Left ventricle myocardium inferior (tissue), 1 donor: Measurements from ENCODE around the gene KRTAP29-1. TPM values are rescaled to one million over a fixed set of nuclear protein-coding genes. Genes with fewer than 3 reads are reported as not detected.

ENCODE experiments used
- DNase-seq: peaks from one replicate; pipeline ENCODE4 v3.0.0-alpha.2; 2020
- H3K27ac ChIP-seq: fragments of 200-600 bp; replicated peaks from 2 replicates; pipeline ENCODE4 v1.8.0; 2021
- H3K27me3 ChIP-seq: fragments of 200-600 bp; 2 replicates; pipeline ENCODE4 v1.8.0; 2021; ENCODE audit warnings: low read depth
- H3K36me3 ChIP-seq: fragments of 200-600 bp; 2 replicates; pipeline ENCODE4 v1.8.0; 2021
- H3K4me1 ChIP-seq: fragments of 200-600 bp; 2 replicates; pipeline ENCODE4 v1.8.0; 2021
- H3K4me3 ChIP-seq: fragments of 200-600 bp; 2 replicates; pipeline ENCODE4 v1.8.0; 2021; ENCODE audit warnings: mild to moderate bottlenecking, moderate library complexity
- H3K9me3 ChIP-seq: fragments of 200-600 bp; replicated peaks from 2 replicates; pipeline ENCODE4 v1.8.0; 2021
- CTCF ChIP-seq: fragments of 200-600 bp; IDR thresholded peaks from 2 replicates; pipeline ENCODE4 v1.8.0; 2021; ENCODE audit warnings: antibody characterized with exemption, mild to moderate bottlenecking, borderline replicate concordance
- intact Hi-C: fragments of 100-400 bp; cut with micrococcal nuclease; formaldehyde crosslinking; loops from one replicate; pipeline ENCODE4 v1.11.0; 2022
- total RNA-seq: library from RNA; stranded (reverse); fragmentation: NEBNext Ultra II Directional; extraction: Animal tissue kit (Norgen Biotek cat#: 25700); gene quantifications from one replicate; pipeline ENCODE4 v1.2.1, GENCODE V29; 2021
- donor health status: DM: no; HTN: yes; CAD: no; lungs with severe emphysema.

The KRTAP29-1 gene
- total RNA-seq, 1 donor from 2014 or later, result not detected

DNA sequence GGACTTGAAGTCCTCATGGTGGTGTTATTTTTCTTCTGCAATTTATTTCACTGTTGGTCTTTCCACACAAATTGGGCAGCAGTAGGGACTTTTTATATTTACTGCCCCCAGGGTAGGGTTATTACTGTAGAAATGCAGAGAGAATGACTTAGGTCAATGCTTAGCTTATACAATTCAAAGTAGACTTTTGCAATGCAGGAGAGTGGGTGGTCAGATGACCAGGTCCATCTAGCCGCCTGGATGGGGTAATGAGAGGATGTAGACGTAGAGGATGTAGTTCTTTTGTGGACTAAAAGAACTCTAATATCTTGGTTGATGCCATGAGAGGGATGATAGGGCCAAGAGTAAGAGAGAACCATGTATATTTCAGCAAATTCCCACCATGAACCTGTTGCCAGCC, 15.6 kb upstream of the KRTAP29-1 start:
- H3K27me3 ChIP-seq, result peaks cover 38% of the 10 kb centered on the region
- H3K9me3 ChIP-seq, result peaks cover 18% of the 10 kb centered on the region
- H3K4me3 ChIP-seq, result no peak overlapping the region
- TF ChIP-seq CTCF, result no peak
- H3K4me1 ChIP-seq, result no peaks in the 10 kb centered on the region
- H3K27ac ChIP-seq, result no peak overlapping the region
- intact Hi-C loops, result no loop called here
- H3K36me3 ChIP-seq, result no peaks in the 10 kb centered on the region
- no peak for DNase-seq

- peaks cover 18% of the 10 kb centered on the region for H3K9me3 ChIP-seq
- H3K27me3 ChIP-seq, result peaks cover 59% of the 10 kb centered on the region
- DNase-seq, result no peak
- no peak overlapping the region for H3K4me3 ChIP-seq
- no peaks in the 10 kb centered on the region for H3K4me1 ChIP-seq
- no peaks in the 10 kb centered on the region for H3K36me3 ChIP-seq
- intact Hi-C loops, result no loop called here
- no peak overlapping the region for H3K27ac ChIP-seq
- no peak for TF ChIP-seq CTCF
These were observed 13.3 kb upstream of the KRTAP29-1 start for GRCh38 chr17:41315814-41316445.

DNA sequence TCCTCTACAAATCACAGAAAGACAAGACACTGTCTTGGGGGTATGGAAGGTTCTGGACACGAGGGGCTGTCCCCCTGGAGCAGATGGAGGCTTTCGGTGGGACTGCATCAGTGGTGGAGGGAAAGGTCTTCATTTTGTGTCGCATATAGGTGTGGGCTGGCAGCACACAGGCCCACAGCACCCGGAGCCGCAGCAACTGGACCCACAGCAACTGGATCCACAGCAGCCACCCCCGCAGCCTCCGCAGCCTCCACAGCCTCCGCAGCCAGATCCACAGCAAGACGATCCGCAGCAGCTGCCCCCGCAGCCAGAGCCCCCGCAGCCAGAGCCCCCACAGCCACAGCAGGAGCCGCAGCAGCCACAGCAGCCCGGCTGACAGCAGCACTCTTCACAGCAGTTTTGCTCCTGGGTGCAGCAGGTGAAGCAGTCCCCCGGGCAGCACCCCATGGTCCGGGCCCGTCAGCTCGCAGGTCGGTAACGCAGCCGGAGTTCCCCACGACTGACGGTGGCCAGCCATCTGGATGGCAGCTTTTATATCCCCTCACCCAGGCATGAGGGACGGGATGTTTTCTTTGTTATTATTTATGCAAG, 12.6 kb upstream of the KRTAP29-1 start, which contains the start of gene KRTAP17-1:
Gene KRTAP17-1 (minus strand): TSS at position 507 of the 591 bp plus-strand sequence. CDS start 60 bp downstream, at position 447.
- H3K27ac ChIP-seq, result no peak within 1 kb of the TSS
- H3K27me3 ChIP-seq, result peaks cover 63% of the 10 kb centered on the region
- no peaks in the 10 kb centered on the region for H3K36me3 ChIP-seq
- no peak for TF ChIP-seq CTCF
- intact Hi-C loops, result no loop called here
- peaks cover 13% of the 10 kb centered on the region for H3K9me3 ChIP-seq
- no peaks in the 10 kb centered on the region for H3K4me1 ChIP-seq
- DNase-seq, result no peak
- H3K4me3 ChIP-seq, result no peak within 1 kb of the TSS

- Histone ChIP-seq H3K27ac (no peak overlapping the region), H3K4me3 (no peak overlapping the region), H3K9me3 (no peaks in the 10 kb centered on the region), H3K4me1 (peaks cover 6% of the 10 kb centered on the region), H3K36me3 (no peaks in the 10 kb centered on the region), H3K27me3 (peaks cover 93% of the 10 kb centered on the region)
- TF ChIP-seq CTCF, result no peak
- intact Hi-C loops, result no loop called here
- no peak for DNase-seq
These were observed 8.5 kb upstream of the KRTAP29-1 start for GRCh38 chr17:41311111-41311510.

- Histone ChIP-seq H3K36me3 (no peaks in the 10 kb centered on the region), H3K4me3 (no peak within 1 kb of the TSS), H3K9me3 (no peaks in the 10 kb centered on the region), H3K27me3 (peaks cover 89% of the 10 kb centered on the region), H3K4me1 (peaks cover 6% of the 10 kb centered on the region), H3K27ac (peak within 1 kb of the TSS; percentile 38)
- DNase-seq, result no peak
- intact Hi-C loops, result no loop called here
- TF ChIP-seq CTCF, result no peak
These were observed 6.3 kb upstream of the KRTAP29-1 start, which contains the start of gene KRTAP16-1 for GRCh38 chr17:41308918-41309359. KRTAP16-1 (minus strand) TSS chr17:41309309; CDS start chr17:41309253, 56 bp downstream.
